PC-3 (cell line): ENCODE measurements around the gene LYPD3.

Source experiments
- EZH2 ChIP-seq: fragments of 300-600 bp; sonication (generic); IDR thresholded peaks from one replicate; pipeline ENCODE4 v1.6.1; 2017; ENCODE audit warnings: antibody characterized with exemption, mild to moderate bottlenecking, low read length; ENCODE audit not compliant: unreplicated experiment
- EZH2phosphoT487 ChIP-seq: fragments of 300-600 bp; sonication (generic); IDR thresholded peaks from 2 replicates; pipeline ENCODE4 v1.6.1; 2018; ENCODE audit warnings: mild to moderate bottlenecking, antibody characterized with exemption, low read length, borderline replicate concordance
- TF ChIP-seq, protein P1 (sequence below): fragments of 300-600 bp; sonication (generic); conservative IDR thresholded peaks from 2 replicates; pipeline ENCODE4 v1.5.1; 2017; ENCODE audit warnings: antibody characterized with exemption, low read depth, mild to moderate bottlenecking, low read length

GRCh38 chr19:43510713-43511112 is 45.3 kb upstream of the LYPD3 start:
- TF ChIP-seq, protein P1, sequence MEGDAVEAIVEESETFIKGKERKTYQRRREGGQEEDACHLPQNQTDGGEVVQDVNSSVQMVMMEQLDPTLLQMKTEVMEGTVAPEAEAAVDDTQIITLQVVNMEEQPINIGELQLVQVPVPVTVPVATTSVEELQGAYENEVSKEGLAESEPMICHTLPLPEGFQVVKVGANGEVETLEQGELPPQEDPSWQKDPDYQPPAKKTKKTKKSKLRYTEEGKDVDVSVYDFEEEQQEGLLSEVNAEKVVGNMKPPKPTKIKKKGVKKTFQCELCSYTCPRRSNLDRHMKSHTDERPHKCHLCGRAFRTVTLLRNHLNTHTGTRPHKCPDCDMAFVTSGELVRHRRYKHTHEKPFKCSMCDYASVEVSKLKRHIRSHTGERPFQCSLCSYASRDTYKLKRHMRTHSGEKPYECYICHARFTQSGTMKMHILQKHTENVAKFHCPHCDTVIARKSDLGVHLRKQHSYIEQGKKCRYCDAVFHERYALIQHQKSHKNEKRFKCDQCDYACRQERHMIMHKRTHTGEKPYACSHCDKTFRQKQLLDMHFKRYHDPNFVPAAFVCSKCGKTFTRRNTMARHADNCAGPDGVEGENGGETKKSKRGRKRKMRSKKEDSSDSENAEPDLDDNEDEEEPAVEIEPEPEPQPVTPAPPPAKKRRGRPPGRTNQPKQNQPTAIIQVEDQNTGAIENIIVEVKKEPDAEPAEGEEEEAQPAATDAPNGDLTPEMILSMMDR = no peak
- no peak for TF ChIP-seq EZH2
- no peak for TF ChIP-seq EZH2phosphoT487
